Calu3 (cell line): ENCODE measurements around the gene NTSR1. TPM values are rescaled to one million over a fixed set of nuclear protein-coding genes. Genes with fewer than 3 reads are reported as not detected.

Experiments used
- BruUV-seq: library from RNA; stranded (reverse); fragments of 400-500 nt; replicated peaks from 2 replicates; lab custom pipeline; 2021; lab: Mats Ljungman, UMichigan
- CTCF ChIA-PET: fragments of 300-600 bp; sonication (Branson Sonifier 250); formaldehyde crosslinking; loops from one replicate; lab custom pipeline; 2022; ENCODE audit warnings: antibody characterized with exemption; lab: Charles Lee
- DNase-seq: peaks from one replicate; pipeline ENCODE4 v3.0.0; 2022
- H3K27ac Mint-ChIP-seq: one replicate; pipeline ENCODE4 v1.8.0; 2022; ENCODE audit warnings: mixed read lengths; ENCODE audit not compliant: unreplicated experiment
- H3K27me3 Mint-ChIP-seq: one replicate; pipeline ENCODE4 v1.8.0; 2022; ENCODE audit warnings: mixed read lengths; ENCODE audit not compliant: unreplicated experiment
- H3K36me3 Mint-ChIP-seq: one replicate; pipeline ENCODE4 v1.8.0; 2022; ENCODE audit warnings: mild to moderate bottlenecking, moderate library complexity, mixed read lengths; ENCODE audit not compliant: insufficient read depth, unreplicated experiment
- H3K4me1 Mint-ChIP-seq: one replicate; pipeline ENCODE4 v1.8.0; 2022; ENCODE audit warnings: mild to moderate bottlenecking, low read depth, mixed read lengths; ENCODE audit not compliant: unreplicated experiment
- H3K4me3 Mint-ChIP-seq: one replicate; pipeline ENCODE4 v1.8.0; 2022; ENCODE audit warnings: mild to moderate bottlenecking, low read depth, moderate library complexity, mixed read lengths; ENCODE audit not compliant: unreplicated experiment
- H3K9me3 Mint-ChIP-seq: one replicate; pipeline ENCODE4 v1.8.0; 2022; ENCODE audit warnings: low read depth, mixed read lengths; ENCODE audit not compliant: unreplicated experiment
- CTCF ChIP-seq: fragments of 200-600 bp; IDR thresholded peaks from one replicate; pipeline ENCODE4 v1.8.0; 2022; ENCODE audit warnings: antibody characterized with exemption; ENCODE audit not compliant: unreplicated experiment
- intact Hi-C: fragments of 100-400 bp; cut with micrococcal nuclease; formaldehyde crosslinking; loops from one replicate; pipeline ENCODE4 v1.10.0; 2022; ENCODE audit not compliant: unreplicated experiment
- total RNA-seq: library from RNA; stranded (reverse); gene quantifications from 2 replicates; pipeline ENCODE4 v1.2.3, GENCODE V29; 2022

NTSR1 gene
- total RNA-seq, 1 experiment from 2014 or later: not detected

DNA sequence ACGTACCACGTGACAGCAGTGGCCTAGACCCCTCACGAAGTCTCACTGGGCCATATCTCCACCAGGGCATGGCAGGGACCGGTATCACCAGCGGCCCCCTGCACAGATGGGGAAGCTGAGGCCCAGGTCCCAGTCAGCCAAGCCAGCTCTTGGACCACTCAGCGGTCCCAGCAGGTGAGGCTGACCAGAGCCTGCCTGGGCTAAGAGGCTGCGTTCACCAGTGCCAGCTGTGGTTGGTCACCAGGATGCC is 85.0 kb downstream of the NTSR1 start:
- peak overlapping the region; percentile 82 for H3K27ac Mint-ChIP-seq

DNA sequence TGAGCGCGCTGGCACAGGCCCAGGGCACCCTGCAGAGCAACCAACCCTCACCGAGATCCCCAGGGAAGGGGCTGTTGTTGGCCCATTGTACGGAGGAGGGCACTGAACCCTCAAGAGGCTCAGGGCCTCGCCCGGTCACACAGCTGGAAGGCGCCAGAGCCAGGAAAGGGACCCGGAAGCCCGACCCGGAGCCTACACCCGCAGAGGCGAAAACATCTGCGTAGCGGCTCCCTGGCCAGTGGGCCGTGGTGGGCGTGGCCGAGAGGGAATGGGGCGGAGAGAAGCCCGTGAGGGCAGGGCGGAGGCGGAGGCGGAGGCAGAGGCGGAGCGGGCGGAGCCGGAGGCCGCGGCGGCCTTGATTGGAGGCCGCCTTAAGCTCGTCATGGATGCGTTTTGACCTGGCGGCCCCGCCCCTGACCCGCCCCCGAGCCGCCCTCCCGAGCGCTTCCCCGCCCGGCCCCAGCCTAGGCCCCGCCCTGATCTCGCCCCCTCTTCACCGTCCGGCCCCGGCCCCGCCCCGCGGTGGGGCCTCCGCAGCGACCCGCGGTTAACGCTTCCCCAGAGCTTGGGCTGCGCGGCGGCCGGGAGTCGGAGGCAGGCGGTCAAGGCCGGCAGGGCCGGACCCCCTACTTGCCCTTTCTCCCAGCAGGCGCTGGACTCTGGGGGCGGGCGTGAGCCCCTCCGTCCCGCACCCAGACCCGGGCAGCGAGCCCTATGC is 85.5 kb downstream of the NTSR1 start:
- no TSS peak for BruUV-seq
- Mint-ChIP-seq H3K4me3 (peak overlapping the region; percentile 78), H3K36me3 (peaks cover 59% of the 10 kb centered on the region), H3K27me3 (peaks cover 14% of the 10 kb centered on the region), H3K9me3 (no peaks in the 10 kb centered on the region), H3K4me1 (peaks cover 41% of the 10 kb centered on the region), H3K27ac (peak overlapping the region; percentile 82)
- DNase-seq: peak; percentile 99
- TF ChIP-seq CTCF: no peak
- intact Hi-C loops: loop anchor here (5.0 kb wide), 2 partner anchors 107 to 292 kb away; no protein-coding TSS in a partner anchor
- CTCF ChIA-PET: interaction anchor here (0.6 to 3.3 kb wide), 20 partner anchors 8 to 433 kb away, joined by 3 to 15 read pairs (median 3); partner anchors contain the start of gene OGFR

More for the DNA sequence above, 85.0 kb downstream of the NTSR1 start:
- H3K36me3 Mint-ChIP-seq: peaks cover 56% of the 10 kb centered on the region
- H3K4me3 Mint-ChIP-seq: peak overlapping the region; percentile 78
- no TSS peak for BruUV-seq
- no peak for TF ChIP-seq CTCF
- no peak for DNase-seq
- peaks cover 41% of the 10 kb centered on the region for H3K4me1 Mint-ChIP-seq
- H3K27me3 Mint-ChIP-seq: peaks cover 19% of the 10 kb centered on the region
- CTCF ChIA-PET: interaction anchor here (0.7 to 3.3 kb wide), 15 partner anchors 10 to 433 kb away, joined by 3 to 15 read pairs (median 4); partner anchors contain the start of gene OGFR
- intact Hi-C loops: loop anchor here (5.0 kb wide), 2 partner anchors 106 to 291 kb away; no protein-coding TSS in a partner anchor
- no peaks in the 10 kb centered on the region for H3K9me3 Mint-ChIP-seq

- peaks cover 8% of the 10 kb centered on the region for H3K27me3 Mint-ChIP-seq
- H3K27ac Mint-ChIP-seq: peak overlapping the region; percentile 82
- CTCF ChIA-PET: interaction anchor here (1.7 to 3.3 kb wide), 4 partner anchors 10 to 128 kb away, joined by 4 to 15 read pairs (median 12); partner anchors contain the start of gene OGFR
- peaks cover 41% of the 10 kb centered on the region for H3K4me1 Mint-ChIP-seq
- intact Hi-C loops: no loop called here
- DNase-seq: peak; percentile 69
- H3K9me3 Mint-ChIP-seq: no peaks in the 10 kb centered on the region
- no peak for TF ChIP-seq CTCF
- peaks cover 70% of the 10 kb centered on the region for H3K36me3 Mint-ChIP-seq
- BruUV-seq: no TSS peak
- peak overlapping the region; percentile 78 for H3K4me3 Mint-ChIP-seq
These were observed 86.6 kb downstream of the NTSR1 start for GRCh38 chr20:62795023-62795761.

- H3K27me3 Mint-ChIP-seq: peaks cover 8% of the 10 kb centered on the region
- peak overlapping the region; percentile 70 for H3K27ac Mint-ChIP-seq
- no peaks in the 10 kb centered on the region for H3K9me3 Mint-ChIP-seq
- H3K4me1 Mint-ChIP-seq: peaks cover 33% of the 10 kb centered on the region
- TSS peak; percentile 13 for BruUV-seq
- intact Hi-C loops: no loop called here
- TF ChIP-seq CTCF: no peak
- no peak for DNase-seq
- H3K36me3 Mint-ChIP-seq: peaks cover 83% of the 10 kb centered on the region
- CTCF ChIA-PET: interaction anchor here (0.6 to 3.3 kb wide), 4 partner anchors 11 to 94 kb away, joined by 4 to 15 read pairs (median 4); no protein-coding TSS in a partner anchor
- H3K4me3 Mint-ChIP-seq: peak overlapping the region; percentile 78
These were observed 88.3 kb downstream of the NTSR1 start for GRCh38 chr20:62796699-62797491.
